ENCODE results near the gene BCAS3.

BCAS3 gene

GRCh38 chr17:60741031-60741430, 63.4 kb downstream of the BCAS3 start:
- Histone ChIP-seq H3K27ac (no peak overlapping the region), H3K36me3 (no peaks in the 10 kb centered on the region), H3K9ac (no peak overlapping the region), H3K9me3 (no peaks in the 10 kb centered on the region), H3K27me3 (no peaks in the 10 kb centered on the region), H3K4me3 (no peak overlapping the region), H3K4me2 (no peak overlapping the region), H3K4me1 (no peaks in the 10 kb centered on the region), H4K20me1 (no peaks in the 10 kb centered on the region)
- no peak for TF ChIP-seq Cebpa-rat (IDR thresholded peaks at IDR 0.05)

GRCh38 chr17:60743282-60743681, 65.6 kb downstream of the BCAS3 start:
- no peaks in the 10 kb centered on the region for H3K9me3 ChIP-seq
- H3K27me3 ChIP-seq: no peaks in the 10 kb centered on the region
- TF ChIP-seq Cebpa-rat (IDR thresholded peaks at IDR 0.05): no peak
- H3K4me2 ChIP-seq: no peak overlapping the region
- no peaks in the 10 kb centered on the region for H4K20me1 ChIP-seq
- H3K9ac ChIP-seq: no peak overlapping the region
- H3K27ac ChIP-seq: no peak overlapping the region
- H3K4me3 ChIP-seq: no peak overlapping the region
- no peaks in the 10 kb centered on the region for H3K4me1 ChIP-seq
- H3K36me3 ChIP-seq: no peaks in the 10 kb centered on the region

- H4K20me1 ChIP-seq: no peaks in the 10 kb centered on the region
- H3K9ac ChIP-seq: no peak overlapping the region
- H3K4me3 ChIP-seq: no peak overlapping the region
- H3K27ac ChIP-seq: no peak overlapping the region
- H3K9me3 ChIP-seq: no peaks in the 10 kb centered on the region
- no peak for TF ChIP-seq Cebpa-rat (IDR thresholded peaks at IDR 0.05)
- no peaks in the 10 kb centered on the region for H3K27me3 ChIP-seq
- H3K4me1 ChIP-seq: no peaks in the 10 kb centered on the region
- no peak overlapping the region for H3K4me2 ChIP-seq
- no peaks in the 10 kb centered on the region for H3K36me3 ChIP-seq
Measured at GRCh38 chr17:60743799-60744198, 66.1 kb downstream of the BCAS3 start.

- Histone ChIP-seq H3K4me3 (no peak overlapping the region), H3K36me3 (no peaks in the 10 kb centered on the region), H4K20me1 (no peaks in the 10 kb centered on the region), H3K27me3 (no peaks in the 10 kb centered on the region), H3K9me3 (no peaks in the 10 kb centered on the region), H3K4me1 (no peaks in the 10 kb centered on the region), H3K27ac (no peak overlapping the region), H3K4me2 (no peak overlapping the region), H3K9ac (no peak overlapping the region)
- no peak for TF ChIP-seq Cebpa-rat (IDR thresholded peaks at IDR 0.05)
Measured at GRCh38 chr17:60744355-60744966, 66.8 kb downstream of the BCAS3 start.

- Histone ChIP-seq H3K27ac (no peak overlapping the region), H3K9ac (no peak overlapping the region), H4K20me1 (no peaks in the 10 kb centered on the region), H3K4me3 (no peak overlapping the region), H3K4me1 (no peaks in the 10 kb centered on the region), H3K36me3 (no peaks in the 10 kb centered on the region), H3K27me3 (no peaks in the 10 kb centered on the region), H3K9me3 (no peaks in the 10 kb centered on the region), H3K4me2 (no peak overlapping the region)
- TF ChIP-seq Cebpa-rat (IDR thresholded peaks at IDR 0.05): no peak
Measured at GRCh38 chr17:60745544-60745943, 67.9 kb downstream of the BCAS3 start.

GRCh38 chr17:60747069-60747808, 69.6 kb downstream of the BCAS3 start:
- TF ChIP-seq Cebpa-rat (IDR thresholded peaks at IDR 0.05): no peak
- Histone ChIP-seq H3K9me3 (no peaks in the 10 kb centered on the region), H4K20me1 (no peaks in the 10 kb centered on the region), H3K27me3 (no peaks in the 10 kb centered on the region), H3K27ac (no peak overlapping the region), H3K9ac (no peak overlapping the region), H3K4me1 (no peaks in the 10 kb centered on the region), H3K36me3 (no peaks in the 10 kb centered on the region), H3K4me2 (no peak overlapping the region), H3K4me3 (no peak overlapping the region)

- Histone ChIP-seq H3K9ac (no peak overlapping the region), H3K27ac (no peak overlapping the region), H3K9me3 (no peaks in the 10 kb centered on the region), H3K4me1 (no peaks in the 10 kb centered on the region), H3K4me3 (no peak overlapping the region), H3K4me2 (no peak overlapping the region), H3K36me3 (no peaks in the 10 kb centered on the region), H4K20me1 (no peaks in the 10 kb centered on the region), H3K27me3 (no peaks in the 10 kb centered on the region)
- TF ChIP-seq Cebpa-rat (IDR thresholded peaks at IDR 0.05): no peak
Measured at GRCh38 chr17:60748204-60748603, 70.6 kb downstream of the BCAS3 start.

GRCh38 chr17:60749050-60749449, 71.4 kb downstream of the BCAS3 start:
- H3K4me3 ChIP-seq: no peak overlapping the region
- no peak overlapping the region for H3K9ac ChIP-seq
- H3K27me3 ChIP-seq: no peaks in the 10 kb centered on the region
- no peak overlapping the region for H3K27ac ChIP-seq
- H3K9me3 ChIP-seq: no peaks in the 10 kb centered on the region
- no peak overlapping the region for H3K4me2 ChIP-seq
- no peak for TF ChIP-seq Cebpa-rat (IDR thresholded peaks at IDR 0.05)
- no peaks in the 10 kb centered on the region for H4K20me1 ChIP-seq
- H3K4me1 ChIP-seq: no peaks in the 10 kb centered on the region
- no peaks in the 10 kb centered on the region for H3K36me3 ChIP-seq

- Histone ChIP-seq H3K4me1 (no peaks in the 10 kb centered on the region), H3K4me2 (no peak overlapping the region), H3K9me3 (no peaks in the 10 kb centered on the region), H4K20me1 (no peaks in the 10 kb centered on the region), H3K4me3 (no peak overlapping the region), H3K27ac (no peak overlapping the region), H3K36me3 (no peaks in the 10 kb centered on the region), H3K9ac (no peak overlapping the region), H3K27me3 (no peaks in the 10 kb centered on the region)
- no peak for TF ChIP-seq Cebpa-rat (IDR thresholded peaks at IDR 0.05)
Measured at GRCh38 chr17:60749708-60750107, 72.1 kb downstream of the BCAS3 start.

- H3K4me1 ChIP-seq: no peaks in the 10 kb centered on the region
- H3K9me3 ChIP-seq: no peaks in the 10 kb centered on the region
- H4K20me1 ChIP-seq: no peaks in the 10 kb centered on the region
- H3K9ac ChIP-seq: no peak overlapping the region
- TF ChIP-seq Cebpa-rat (IDR thresholded peaks at IDR 0.05): no peak
- H3K4me3 ChIP-seq: no peak overlapping the region
- no peaks in the 10 kb centered on the region for H3K36me3 ChIP-seq
- no peak overlapping the region for H3K4me2 ChIP-seq
- H3K27me3 ChIP-seq: no peaks in the 10 kb centered on the region
- H3K27ac ChIP-seq: no peak overlapping the region
Measured at GRCh38 chr17:60750640-60751039, 73.0 kb downstream of the BCAS3 start.

All from BLaER1 (cell line).